Keratinocyte (primary cell): ENCODE results near the gene RAI1. TPM values are rescaled to one million over a fixed set of nuclear protein-coding genes. Genes with fewer than 3 reads are reported as not detected.

Experiments
- DNase-seq: peaks from one replicate; pipeline ENCODE4 v3.0.0-alpha.2; 2011; ENCODE audit warnings: low read depth, missing footprints, low spot score
- FAIRE-seq: peaks from 2 replicates; lab custom pipeline; 2011; peaks lifted over from hg19 to GRCh38; lab: Jason Lieb, UNC
- H2AFZ ChIP-seq: 2 replicates; pipeline ENCODE4 v1.6.0; 2012; ENCODE audit warnings: low read length, control low read depth, inconsistent platforms; ENCODE audit not compliant: control insufficient read depth
- H3K27ac ChIP-seq: 2 replicates; pipeline ENCODE4 v1.5.1; 2011; ENCODE audit warnings: low read length; ENCODE audit not compliant: control insufficient read depth, insufficient read depth
- H3K27me3 ChIP-seq: 3 replicates; pipeline ENCODE4 v1.6.0; 2011; ENCODE audit warnings: low read length; ENCODE audit not compliant: control insufficient read depth, insufficient read depth; ENCODE audit errors: extremely low read depth
- H3K36me3 ChIP-seq, 2 experiments: 2 replicates in 1 of 2; 3 replicates in 1 of 2; pipeline ENCODE4 v1.5.1; 2011; ENCODE audit warnings: low read length in 2 of 2, mild to moderate bottlenecking in 1 of 2; ENCODE audit not compliant: control insufficient read depth in 2 of 2, insufficient read depth in 2 of 2; ENCODE audit errors: extremely low read depth in 1 of 2
- H3K4me1 ChIP-seq: 3 replicates; pipeline ENCODE4 v1.5.1; 2011; ENCODE audit warnings: low read length; ENCODE audit not compliant: control insufficient read depth, insufficient read depth; ENCODE audit errors: extremely low read depth
- H3K4me2 ChIP-seq: 3 replicates; pipeline ENCODE4 v1.6.0; 2011; ENCODE audit warnings: low read depth, low read length; ENCODE audit not compliant: control insufficient read depth, insufficient read depth; ENCODE audit errors: extremely low read depth
- H3K4me3 ChIP-seq, 3 experiments: fragments of 200-600 bp in 1 of 3; sonication (generic) in 1 of 3; 2 replicates in 2 of 3; 3 replicates in 1 of 3; pipeline ENCODE4 v1.5.1; 2011 to 2016; ENCODE audit warnings: low read length in 3 of 3, mild to moderate bottlenecking in 3 of 3, control low read depth in 2 of 3, inconsistent platforms in 1 of 3, low read depth in 1 of 3, mixed read lengths in 1 of 3, mixed run types in 1 of 3, moderate library complexity in 1 of 3; ENCODE audit not compliant: control insufficient read depth in 2 of 3, insufficient read depth in 2 of 3; ENCODE audit errors: extremely low read depth in 1 of 3
- H3K79me2 ChIP-seq: 2 replicates; pipeline ENCODE4 v1.6.0; 2012; ENCODE audit warnings: low read length; ENCODE audit not compliant: control insufficient read depth, insufficient read depth
- H3K9ac ChIP-seq: 3 replicates; pipeline ENCODE4 v1.6.0; 2011; ENCODE audit warnings: low read length; ENCODE audit not compliant: control insufficient read depth, insufficient read depth; ENCODE audit errors: extremely low read depth
- H3K9me1 ChIP-seq: 3 replicates; pipeline ENCODE4 v1.6.0; 2011; ENCODE audit warnings: low read length; ENCODE audit not compliant: control insufficient read depth, insufficient read depth; ENCODE audit errors: extremely low read depth
- H3K9me3 ChIP-seq: 2 replicates; pipeline ENCODE4 v1.5.1; 2012; ENCODE audit warnings: low read depth, low read length; ENCODE audit not compliant: control insufficient read depth
- H4K20me1 ChIP-seq: 3 replicates; pipeline ENCODE4 v1.6.0; 2011; ENCODE audit warnings: low read length; ENCODE audit not compliant: control insufficient read depth, insufficient read depth; ENCODE audit errors: extremely low read depth
- EZH2 ChIP-seq: IDR thresholded peaks from one replicate; pipeline ENCODE4 v1.6.1; 2012; ENCODE audit warnings: inconsistent platforms, mild to moderate bottlenecking, low read length, moderate library complexity
- dilution Hi-C: fragments of 300-500 bp; cut with MboI; formaldehyde crosslinking; loops from one replicate; pipeline ENCODE4 v1.7.0; 2020; ENCODE audit warnings: low sequenced_read_pairs; ENCODE audit not compliant: extremely low pct_ligation_motif_present
- polyA plus RNA-seq, 5 experiments: library from polyadenylated mRNA; depleted of rRNA in 3 of 5; stranded (reverse) in 3 of 5; stranded (forward) in 1 of 5; unstranded in 1 of 5; fragments of >200 nt; gene quantifications; 1 replicate in 1 of 5; 2 replicates in 3 of 5; 3 replicates in 1 of 5; pipeline versions ENCODE4 v1.2.1 to v1.2.3, GENCODE V29; 2011 to 2012; ENCODE audit warnings: missing spikeins in 2 of 5, low read depth in 1 of 5, low replicate concordance in 1 of 5
- TF ChIP-seq, protein P1 (sequence below), 3 experiments: IDR thresholded peaks in 1 of 3; conservative IDR thresholded peaks in 1 of 3; optimal IDR thresholded peaks in 1 of 3; 2 replicates in 2 of 3; 3 replicates in 1 of 3; pipeline versions ENCODE3 to v1.5.1; 2011; ENCODE audit warnings: low read length in 3 of 3, mild to moderate bottlenecking in 3 of 3, moderate library complexity in 2 of 3, control low read depth in 1 of 3, inconsistent platforms in 1 of 3; ENCODE audit not compliant: insufficient read depth in 2 of 3; ENCODE audit errors: extremely low read depth in 1 of 3

Gene RAI1
- polyA plus RNA-seq, 1 donor (not counting 4 experiments of a cell fraction or from before 2014, with no cell fraction given), result 2.6 TPM

DNA sequence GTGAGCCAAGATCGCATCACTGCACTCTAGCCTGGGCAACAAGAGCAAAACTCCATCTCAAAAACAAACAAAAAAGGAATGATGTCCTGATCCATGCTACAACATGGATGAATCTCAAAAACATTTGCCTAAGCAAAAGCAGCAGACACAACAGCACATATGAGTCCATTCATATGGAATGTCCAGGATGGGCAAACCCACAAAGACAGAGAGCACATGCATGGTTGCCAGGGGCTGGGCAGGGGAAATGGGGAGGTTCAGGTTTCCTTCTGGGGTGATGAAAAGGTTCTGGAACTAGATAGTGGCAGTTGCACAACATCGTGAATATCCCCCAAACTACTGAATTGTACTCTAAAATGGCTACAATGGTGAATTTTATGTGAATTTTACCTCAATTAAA lies 35.3 kb upstream of the RAI1 start:
- Histone ChIP-seq H3K9ac (no peak overlapping the region), H3K79me2 (no peaks in the 10 kb centered on the region), H3K27me3 (peaks cover 6% of the 10 kb centered on the region), H2AFZ (no peak overlapping the region), H3K4me2 (no peak overlapping the region), H3K4me3 (no peak overlapping the region), H3K9me3 (no peaks in the 10 kb centered on the region), H4K20me1 (no peaks in the 10 kb centered on the region), H3K27ac (no peak overlapping the region), H3K36me3 (no peaks in the 10 kb centered on the region), H3K4me1 (no peaks in the 10 kb centered on the region), H3K9me1 (no peaks in the 10 kb centered on the region)
- FAIRE-seq, result no peak
- no peak for TF ChIP-seq EZH2
- TF ChIP-seq, protein P1, sequence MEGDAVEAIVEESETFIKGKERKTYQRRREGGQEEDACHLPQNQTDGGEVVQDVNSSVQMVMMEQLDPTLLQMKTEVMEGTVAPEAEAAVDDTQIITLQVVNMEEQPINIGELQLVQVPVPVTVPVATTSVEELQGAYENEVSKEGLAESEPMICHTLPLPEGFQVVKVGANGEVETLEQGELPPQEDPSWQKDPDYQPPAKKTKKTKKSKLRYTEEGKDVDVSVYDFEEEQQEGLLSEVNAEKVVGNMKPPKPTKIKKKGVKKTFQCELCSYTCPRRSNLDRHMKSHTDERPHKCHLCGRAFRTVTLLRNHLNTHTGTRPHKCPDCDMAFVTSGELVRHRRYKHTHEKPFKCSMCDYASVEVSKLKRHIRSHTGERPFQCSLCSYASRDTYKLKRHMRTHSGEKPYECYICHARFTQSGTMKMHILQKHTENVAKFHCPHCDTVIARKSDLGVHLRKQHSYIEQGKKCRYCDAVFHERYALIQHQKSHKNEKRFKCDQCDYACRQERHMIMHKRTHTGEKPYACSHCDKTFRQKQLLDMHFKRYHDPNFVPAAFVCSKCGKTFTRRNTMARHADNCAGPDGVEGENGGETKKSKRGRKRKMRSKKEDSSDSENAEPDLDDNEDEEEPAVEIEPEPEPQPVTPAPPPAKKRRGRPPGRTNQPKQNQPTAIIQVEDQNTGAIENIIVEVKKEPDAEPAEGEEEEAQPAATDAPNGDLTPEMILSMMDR (optimal IDR thresholded peaks at IDR 0.05 in 1 of 3, IDR thresholded peaks at IDR 0.05 in 1 of 3, conservative IDR thresholded peaks at IDR 0.05 in 1 of 3; ENCODE audit: extremely low read depth in 1 of 3, insufficient read depth in 2 of 3, low read length in 3 of 3), result no peak
- dilution Hi-C loops, result no loop called here
- no peak for DNase-seq

DNA sequence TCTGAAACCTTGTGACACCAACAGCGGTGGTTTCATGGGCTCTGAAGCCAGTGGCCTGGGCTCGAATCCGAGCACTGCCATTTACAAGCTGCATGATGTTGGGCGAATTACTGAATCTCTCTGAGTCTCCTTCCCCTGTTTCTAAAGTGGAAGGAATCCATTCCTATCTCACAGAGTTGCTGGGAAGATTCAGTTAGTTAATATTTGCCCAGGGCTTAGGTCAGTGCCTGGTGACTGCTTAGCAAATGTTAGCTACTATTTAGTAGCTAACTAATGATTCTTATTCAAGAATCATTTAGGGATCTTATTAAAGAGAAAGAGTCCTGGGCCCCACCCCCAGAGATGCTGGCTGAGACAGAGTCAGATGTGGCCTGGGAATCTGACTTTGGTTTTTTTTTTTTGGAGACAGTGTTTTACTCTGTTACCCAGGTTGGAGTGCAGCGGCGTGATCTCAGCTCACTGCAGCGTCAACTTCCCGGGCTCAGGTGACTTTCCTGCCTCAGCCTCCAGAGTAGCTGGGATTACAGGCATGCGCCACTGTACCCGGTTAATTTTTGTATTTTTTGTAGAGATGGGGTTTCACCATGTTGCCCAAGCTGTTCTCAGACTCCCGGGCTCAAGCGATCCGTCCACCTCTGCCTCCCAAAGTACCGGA lies 33.6 kb upstream of the RAI1 start:
- Histone ChIP-seq H3K9me1 (no peaks in the 10 kb centered on the region), H4K20me1 (no peaks in the 10 kb centered on the region), H3K9me3 (no peaks in the 10 kb centered on the region), H2AFZ (no peak overlapping the region), H3K4me2 (no peak overlapping the region), H3K27ac (no peak overlapping the region), H3K4me1 (no peaks in the 10 kb centered on the region), H3K27me3 (peaks cover 6% of the 10 kb centered on the region), H3K79me2 (no peaks in the 10 kb centered on the region), H3K9ac (no peak overlapping the region), H3K36me3 (no peaks in the 10 kb centered on the region), H3K4me3 (no peak overlapping the region)
- dilution Hi-C loops, result no loop called here
- FAIRE-seq (no peak), DNase-seq (no peak)
- TF ChIP-seq EZH2, result no peak
- TF ChIP-seq, protein P1 (optimal IDR thresholded peaks at IDR 0.05 in 1 of 3, IDR thresholded peaks at IDR 0.05 in 1 of 3, conservative IDR thresholded peaks at IDR 0.05 in 1 of 3; ENCODE audit: extremely low read depth in 1 of 3, insufficient read depth in 2 of 3, low read length in 3 of 3), result no peak
